CD1c-positive myeloid dendritic cell (primary cell): ENCODE results near the gene MDH1.

ENCODE experiments used
- DNase-seq: peaks from one replicate; pipeline ENCODE4 v3.0.0-alpha.2; 2016; ENCODE audit errors: extremely low spot score

Gene MDH1

GRCh38 chr2:63632382-63632781 is 43.6 kb downstream of the MDH1 start:
- DNase-seq = no peak

- DNase-seq = no peak
These were observed 50.6 kb downstream of the MDH1 start for GRCh38 chr2:63639344-63639743.

- DNase-seq = no peak
These were observed 54.2 kb downstream of the MDH1 start for GRCh38 chr2:63642946-63643345.

GRCh38 chr2:63643486-63643885 is 54.7 kb downstream of the MDH1 start:
- DNase-seq = no peak

GRCh38 chr2:63648632-63649031 is 59.9 kb downstream of the MDH1 start:
- DNase-seq = no peak

- no peak for DNase-seq
These were observed 61.1 kb downstream of the MDH1 start for GRCh38 chr2:63649829-63650228.

GRCh38 chr2:63650756-63651155 is 62.0 kb downstream of the MDH1 start:
- no peak for DNase-seq

GRCh38 chr2:63651356-63651755 is 62.6 kb downstream of the MDH1 start:
- DNase-seq = no peak

- no peak for DNase-seq
These were observed 63.3 kb downstream of the MDH1 start for GRCh38 chr2:63651861-63652651.

- DNase-seq = no peak
These were observed 63.9 kb downstream of the MDH1 start for GRCh38 chr2:63652652-63652985.

- no peak for DNase-seq
These were observed 66.2 kb downstream of the MDH1 start for GRCh38 chr2:63654959-63655358.
